HG03039 (cell line): ENCODE results near the gene WDR70.
"Not testable (repeated sequence)": the region's sequence is repeated elsewhere in the genome, so short reads cannot be mapped to it uniquely, and the experiment has no call there.

Experiments
- ATAC-seq: cut with Tn5 transposase; IDR thresholded peaks from one replicate; pipeline ENCODE4 v1.9.1; 2021; ENCODE audit warnings: mild to moderate bottlenecking, moderate library complexity; ENCODE audit not compliant: unreplicated experiment

Gene WDR70

GRCh38 chr5:37787742-37788141, 408.6 kb downstream of the WDR70 start:
- ATAC-seq = no peak

- ATAC-seq = no peak
Observed at GRCh38 chr5:37789991-37790390, 410.9 kb downstream of the WDR70 start.

- ATAC-seq = no peak
Observed at GRCh38 chr5:37791321-37791720, 412.2 kb downstream of the WDR70 start.

GRCh38 chr5:37792975-37793631, 414.0 kb downstream of the WDR70 start:
- no peak for ATAC-seq

- ATAC-seq = not testable (repeated sequence)
Observed at GRCh38 chr5:37795292-37795691, 416.2 kb downstream of the WDR70 start.

- not testable (repeated sequence) for ATAC-seq
Observed at GRCh38 chr5:37796435-37796834, 417.3 kb downstream of the WDR70 start.

GRCh38 chr5:37799865-37800421, 420.8 kb downstream of the WDR70 start:
- no peak for ATAC-seq

GRCh38 chr5:37801521-37801920, 422.4 kb downstream of the WDR70 start:
- ATAC-seq = no peak
